Prostate gland (tissue), 2 donors: ENCODE measurements around the gene QSER1.

Source experiments
- CTCF ChIP-seq, 4 experiments: fragments of 200-600 bp in 2 of 4; fragments of 450-650 bp in 2 of 4; sonication (generic) in 2 of 4; IDR thresholded peaks; 1 replicate in 3 of 4; 2 replicates in 1 of 4; pipeline ENCODE4 v1.5.1; 2016 to 2019; ENCODE audit warnings: antibody characterized with exemption in 4 of 4, mild to moderate bottlenecking in 2 of 4, moderate library complexity in 2 of 4
- POLR2A ChIP-seq: fragments of 450-650 bp; IDR thresholded peaks from one replicate; pipeline ENCODE4 v1.6.1; 2016; ENCODE audit warnings: antibody characterized with exemption, mild to moderate bottlenecking

DNA sequence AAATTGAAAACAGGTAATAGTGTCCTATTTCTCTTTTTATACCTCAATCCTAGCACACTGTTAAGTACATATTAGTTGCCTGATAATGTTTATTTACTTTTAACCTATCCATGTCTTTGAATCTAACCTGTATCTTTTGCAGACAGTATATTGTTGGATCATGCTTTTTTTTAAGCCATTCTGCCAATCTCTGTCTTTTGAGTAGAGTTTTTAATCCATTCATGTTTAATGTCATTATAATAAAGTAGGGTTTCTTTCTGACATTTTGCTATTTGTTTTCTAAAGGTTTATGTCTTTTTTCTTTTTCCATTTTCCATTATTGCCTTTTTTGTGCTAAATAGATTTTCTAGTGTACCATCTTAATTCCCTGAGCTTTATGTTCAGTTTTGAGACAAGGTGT, 99.3 kb downstream of the QSER1 start:
- TF ChIP-seq CTCF (IDR thresholded peaks at IDR 0.05) (no peak), POLR2A (no peak)
